ENCODE results near the gene ATP10D.

Gene ATP10D

DNA sequence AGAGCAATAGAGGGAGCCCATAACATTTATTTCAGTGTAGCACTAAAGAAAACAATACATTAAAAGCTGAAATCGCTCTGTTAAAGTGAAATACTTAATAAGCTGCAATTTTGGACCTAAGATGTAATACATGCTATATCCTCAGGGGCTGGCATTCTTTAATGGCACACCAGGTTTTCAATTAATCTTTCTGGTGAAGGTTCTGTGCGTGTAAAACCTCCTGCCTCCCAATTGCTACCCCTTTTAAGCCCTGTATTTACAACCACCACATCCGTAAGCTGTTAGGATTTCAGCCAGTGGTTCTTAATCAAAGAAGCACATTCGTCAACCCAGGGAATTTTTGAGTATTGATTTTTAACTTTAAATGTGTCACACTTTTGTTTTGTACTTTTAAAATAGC is 14.0 kb upstream of the ATP10D start:
- H3K4me3 ChIP-seq (ENCODE audit: low read length) = no peak overlapping the region
- H3K4me1 ChIP-seq (ENCODE audit: control insufficient read depth, insufficient read depth, low read length) = no peaks in the 10 kb centered on the region
- H3K27ac ChIP-seq (ENCODE audit: low read length) = no peak overlapping the region
- WGBS (ENCODE audit: insufficient coverage, insufficient read length) = no CpG with 5 or more reads among the region's 4 CpGs
- H3K27me3 ChIP-seq (ENCODE audit: control insufficient read depth, insufficient read depth, low read length) = no peaks in the 10 kb centered on the region; the same call in 1 of the 2 replicates
- no peak for DNase-seq (ENCODE audit: low read depth, low spot score)
- H3K9me3 ChIP-seq (ENCODE audit: control insufficient read depth, insufficient read depth, low read length) = no peaks in the 10 kb centered on the region
- no peaks in the 10 kb centered on the region for H3K36me3 ChIP-seq (ENCODE audit: control insufficient read depth, insufficient read depth, low read length)

DNA sequence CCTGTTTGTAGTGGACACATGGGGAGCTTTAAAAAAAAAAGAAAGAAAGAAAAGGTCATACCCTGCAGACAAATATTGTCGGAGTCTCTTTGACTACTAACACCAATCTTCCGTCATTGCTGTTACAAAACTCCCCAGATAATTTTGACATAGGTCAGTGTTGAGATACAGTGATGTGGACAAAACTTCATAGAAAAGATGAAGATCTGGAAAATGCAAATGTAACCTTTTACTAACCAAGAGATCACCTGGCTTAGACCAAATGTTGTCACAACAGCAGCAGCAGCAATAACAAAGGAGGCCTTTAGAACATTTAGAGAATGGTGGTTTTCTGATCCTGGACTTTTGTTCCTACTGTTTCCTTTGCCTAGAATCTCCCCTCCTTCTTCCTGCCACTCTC is 13.5 kb upstream of the ATP10D start:
- Histone ChIP-seq H3K4me1 (ENCODE audit: control insufficient read depth, insufficient read depth, low read length) (no peaks in the 10 kb centered on the region), H3K27me3 (ENCODE audit: control insufficient read depth, insufficient read depth, low read length) (no peaks in the 10 kb centered on the region; the same call in 1 of the 2 replicates), H3K4me3 (ENCODE audit: low read length) (no peak overlapping the region), H3K36me3 (ENCODE audit: control insufficient read depth, insufficient read depth, low read length) (no peaks in the 10 kb centered on the region), H3K9me3 (ENCODE audit: control insufficient read depth, insufficient read depth, low read length) (no peaks in the 10 kb centered on the region), H3K27ac (ENCODE audit: low read length) (no peak overlapping the region)
- no peak for DNase-seq (ENCODE audit: low read depth, low spot score)
- WGBS (ENCODE audit: insufficient coverage, insufficient read length) = no CpG with 5 or more reads among the region's 2 CpGs

DNA sequence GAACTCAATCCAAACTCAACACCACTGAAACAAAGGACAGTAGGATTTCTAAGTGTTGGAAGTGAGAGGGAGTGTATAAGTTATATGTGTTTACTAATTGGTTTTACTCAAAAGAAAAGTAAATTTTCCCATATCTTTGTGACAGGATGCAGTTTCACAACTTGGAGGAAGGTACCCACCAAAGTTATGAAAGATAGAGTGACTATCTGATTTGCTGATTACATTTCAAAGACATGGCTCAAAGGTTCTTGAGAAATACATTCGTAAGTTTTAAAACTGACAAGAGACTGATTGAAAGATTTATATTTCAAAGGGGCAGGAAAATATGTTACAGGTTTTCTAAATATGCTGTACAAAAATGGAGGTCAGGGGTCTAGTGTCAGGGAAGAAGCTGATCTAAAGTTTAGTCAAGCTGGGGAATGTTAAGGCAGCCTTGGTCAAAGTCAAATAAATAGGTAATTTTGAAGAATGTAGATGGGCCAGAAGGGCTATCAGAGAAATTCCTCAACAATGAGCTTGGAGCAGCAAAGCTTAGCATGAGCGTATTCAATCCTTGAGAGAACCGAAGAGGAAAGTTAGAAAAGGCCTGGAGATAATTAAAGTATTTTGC is 11.8 kb upstream of the ATP10D start:
- H3K4me3 ChIP-seq (ENCODE audit: low read length) = no peak overlapping the region
- WGBS (ENCODE audit: insufficient coverage, insufficient read length) = no CpG with 5 or more reads among the region's 3 CpGs
- H3K36me3 ChIP-seq (ENCODE audit: control insufficient read depth, insufficient read depth, low read length) = no peaks in the 10 kb centered on the region
- DNase-seq (ENCODE audit: low read depth, low spot score) = no peak
- H3K9me3 ChIP-seq (ENCODE audit: control insufficient read depth, insufficient read depth, low read length) = no peaks in the 10 kb centered on the region
- H3K27ac ChIP-seq (ENCODE audit: low read length) = no peak overlapping the region
- H3K27me3 ChIP-seq (ENCODE audit: control insufficient read depth, insufficient read depth, low read length) = no peaks in the 10 kb centered on the region; the same call in 1 of the 2 replicates
- H3K4me1 ChIP-seq (ENCODE audit: control insufficient read depth, insufficient read depth, low read length) = no peaks in the 10 kb centered on the region

DNA sequence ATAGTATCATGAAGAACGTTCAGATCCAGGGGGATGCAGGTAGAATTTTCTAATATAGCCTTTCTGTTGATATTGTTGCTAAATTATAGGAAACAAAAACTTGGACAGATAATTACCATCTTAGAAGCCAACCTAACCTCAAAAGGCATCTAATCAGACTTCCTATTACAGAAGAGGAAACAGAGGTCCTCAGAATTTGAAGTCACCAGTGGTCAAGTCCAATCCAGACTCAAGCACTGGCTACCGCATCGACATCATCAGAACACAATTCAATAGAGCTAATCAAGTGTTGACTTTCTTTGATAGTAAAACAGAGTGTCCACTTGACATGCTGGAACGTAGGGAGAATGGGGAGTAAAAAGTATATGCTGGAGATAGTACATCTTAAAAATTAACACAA is 10.3 kb upstream of the ATP10D start:
- no CpG with 5 or more reads among the region's 4 CpGs for WGBS (ENCODE audit: insufficient coverage, insufficient read length)
- Histone ChIP-seq H3K9me3 (ENCODE audit: control insufficient read depth, insufficient read depth, low read length) (no peaks in the 10 kb centered on the region), H3K4me3 (ENCODE audit: low read length) (no peak overlapping the region)

DNA sequence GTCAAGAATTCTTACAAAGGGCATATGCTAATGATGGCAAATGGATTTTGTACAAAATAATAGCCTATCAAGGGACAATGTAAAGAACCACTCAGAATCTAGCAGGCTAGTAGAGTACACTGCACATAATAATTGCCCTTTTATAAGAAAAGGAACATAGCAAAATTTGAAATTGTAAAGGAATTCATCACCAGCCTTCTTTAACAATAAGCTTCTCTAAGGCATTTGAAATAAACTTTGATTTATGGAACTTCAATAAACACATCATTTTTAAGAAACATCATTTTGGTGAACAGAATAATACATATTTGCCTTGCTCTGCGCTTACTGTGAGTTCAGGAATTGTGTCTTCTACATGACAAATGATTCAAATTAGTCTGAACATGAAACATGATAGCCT is 9.7 kb upstream of the ATP10D start:
- no peak overlapping the region for H3K4me3 ChIP-seq (ENCODE audit: low read length)
- WGBS (ENCODE audit: insufficient coverage, insufficient read length) = no CpG with 5 or more reads among the region's 1 CpG
- no peak for DNase-seq (ENCODE audit: low read depth, low spot score)

More for the DNA sequence above, 10.3 kb upstream of the ATP10D start:
- H3K27ac ChIP-seq (ENCODE audit: low read length) = no peak overlapping the region
- H3K27me3 ChIP-seq (ENCODE audit: control insufficient read depth, insufficient read depth, low read length) = no peaks in the 10 kb centered on the region; the same call in 1 of the 2 replicates
- no peaks in the 10 kb centered on the region for H3K36me3 ChIP-seq (ENCODE audit: control insufficient read depth, insufficient read depth, low read length)
- DNase-seq (ENCODE audit: low read depth, low spot score) = no peak
- H3K4me1 ChIP-seq (ENCODE audit: control insufficient read depth, insufficient read depth, low read length) = no peaks in the 10 kb centered on the region

GRCh38 chr4:47478804-47479203 is 6.3 kb upstream of the ATP10D start:
- DNase-seq (ENCODE audit: low read depth, low spot score) = no peak
- Histone ChIP-seq H3K36me3 (ENCODE audit: control insufficient read depth, insufficient read depth, low read length) (no peaks in the 10 kb centered on the region), H3K4me1 (ENCODE audit: control insufficient read depth, insufficient read depth, low read length) (no peaks in the 10 kb centered on the region), H3K27me3 (ENCODE audit: control insufficient read depth, insufficient read depth, low read length) (no peaks in the 10 kb centered on the region; the same call in 1 of the 2 replicates), H3K27ac (ENCODE audit: low read length) (no peak overlapping the region), H3K9me3 (ENCODE audit: control insufficient read depth, insufficient read depth, low read length) (no peaks in the 10 kb centered on the region), H3K4me3 (ENCODE audit: low read length) (no peak overlapping the region)
- no CpG with 5 or more reads among the region's 4 CpGs for WGBS (ENCODE audit: insufficient coverage, insufficient read length)

More for the DNA sequence above, 9.7 kb upstream of the ATP10D start:
- Histone ChIP-seq H3K4me1 (ENCODE audit: control insufficient read depth, insufficient read depth, low read length) (no peaks in the 10 kb centered on the region), H3K36me3 (ENCODE audit: control insufficient read depth, insufficient read depth, low read length) (no peaks in the 10 kb centered on the region), H3K9me3 (ENCODE audit: control insufficient read depth, insufficient read depth, low read length) (no peaks in the 10 kb centered on the region), H3K27me3 (ENCODE audit: control insufficient read depth, insufficient read depth, low read length) (no peaks in the 10 kb centered on the region; the same call in 1 of the 2 replicates), H3K27ac (ENCODE audit: low read length) (no peak overlapping the region)

- no peak overlapping the region for H3K4me3 ChIP-seq (ENCODE audit: low read length)
- H3K4me1 ChIP-seq (ENCODE audit: control insufficient read depth, insufficient read depth, low read length) = no peaks in the 10 kb centered on the region
- no CpG with 5 or more reads among the region's 4 CpGs for WGBS (ENCODE audit: insufficient coverage, insufficient read length)
- H3K9me3 ChIP-seq (ENCODE audit: control insufficient read depth, insufficient read depth, low read length) = no peaks in the 10 kb centered on the region
- no peaks in the 10 kb centered on the region for H3K27me3 ChIP-seq (ENCODE audit: control insufficient read depth, insufficient read depth, low read length)
- H3K27ac ChIP-seq (ENCODE audit: low read length) = no peak overlapping the region
- no peak for DNase-seq (ENCODE audit: low read depth, low spot score)
- H3K36me3 ChIP-seq (ENCODE audit: control insufficient read depth, insufficient read depth, low read length) = no peaks in the 10 kb centered on the region
Measured at GRCh38 chr4:47482326-47482725, 2.7 kb upstream of the ATP10D start.

- H3K9me3 ChIP-seq (ENCODE audit: control insufficient read depth, insufficient read depth, low read length) = no peaks in the 10 kb centered on the region
- no CpG with 5 or more reads among the region's 3 CpGs for WGBS (ENCODE audit: insufficient coverage, insufficient read length)
- H3K36me3 ChIP-seq (ENCODE audit: control insufficient read depth, insufficient read depth, low read length) = no peaks in the 10 kb centered on the region
- H3K4me3 ChIP-seq (ENCODE audit: low read length) = no peak overlapping the region
- H3K4me1 ChIP-seq (ENCODE audit: control insufficient read depth, insufficient read depth, low read length) = no peaks in the 10 kb centered on the region
- no peak overlapping the region for H3K27ac ChIP-seq (ENCODE audit: low read length)
- H3K27me3 ChIP-seq (ENCODE audit: control insufficient read depth, insufficient read depth, low read length) = no peaks in the 10 kb centered on the region
- DNase-seq (ENCODE audit: low read depth, low spot score) = no peak
Measured at GRCh38 chr4:47483745-47484144, 1.3 kb upstream of the ATP10D start.

DNA sequence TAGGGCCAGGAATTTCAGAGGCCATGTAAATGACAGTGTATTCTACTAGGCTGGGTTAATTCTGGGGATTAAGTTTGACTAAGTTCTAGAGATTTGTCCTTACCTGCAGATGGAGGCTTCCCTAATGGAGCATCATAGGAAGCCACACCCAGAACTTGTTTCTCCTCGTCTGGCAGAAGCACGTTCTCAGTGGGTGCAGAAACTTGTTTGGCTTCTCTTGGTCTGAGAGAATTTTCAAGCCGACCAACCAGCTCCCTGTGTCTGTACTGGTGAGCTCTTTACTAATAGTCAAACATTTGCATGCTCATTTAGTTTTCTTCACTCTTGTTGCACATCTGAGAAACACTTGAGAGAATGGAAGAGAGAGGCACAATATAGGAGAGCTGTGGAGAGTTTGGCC is 907 bp upstream of the ATP10D start:
- WGBS (ENCODE audit: insufficient coverage, insufficient read length) = no CpG with 5 or more reads among the region's 3 CpGs
- H3K36me3 ChIP-seq (ENCODE audit: control insufficient read depth, insufficient read depth, low read length) = no peaks in the 10 kb centered on the region
- no peak for DNase-seq (ENCODE audit: low read depth, low spot score)
- H3K4me1 ChIP-seq (ENCODE audit: control insufficient read depth, insufficient read depth, low read length) = no peaks in the 10 kb centered on the region
- H3K9me3 ChIP-seq (ENCODE audit: control insufficient read depth, insufficient read depth, low read length) = no peaks in the 10 kb centered on the region
- H3K27me3 ChIP-seq (ENCODE audit: control insufficient read depth, insufficient read depth, low read length) = no peaks in the 10 kb centered on the region
- H3K4me3 ChIP-seq (ENCODE audit: low read length) = no peak overlapping the region
- no peak overlapping the region for H3K27ac ChIP-seq (ENCODE audit: low read length)

DNA sequence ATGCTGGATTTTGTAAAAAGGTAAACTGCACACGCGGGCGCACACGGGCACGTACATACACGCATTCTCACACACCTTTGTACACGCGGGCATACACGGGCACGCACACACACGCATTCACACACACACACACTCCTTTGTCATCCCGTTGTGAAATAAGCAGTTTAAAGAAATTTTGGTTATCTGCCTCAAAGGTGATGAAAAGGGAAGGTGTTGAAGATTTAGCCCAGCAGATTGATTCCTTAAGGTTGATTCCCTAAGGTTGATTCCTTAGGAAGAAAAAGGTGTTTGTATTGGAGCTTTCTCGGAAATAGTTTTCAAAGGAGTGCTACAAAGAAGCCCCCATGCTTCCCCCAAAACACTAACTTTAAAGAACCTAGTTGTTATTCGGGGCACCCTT is 693 bp downstream of the ATP10D start:
- H3K36me3 ChIP-seq (ENCODE audit: control insufficient read depth, insufficient read depth, low read length) = no peaks in the 10 kb centered on the region
- H3K27ac ChIP-seq (ENCODE audit: low read length) = no peak overlapping the region
- H3K27me3 ChIP-seq (ENCODE audit: control insufficient read depth, insufficient read depth, low read length) = no peaks in the 10 kb centered on the region
- no peaks in the 10 kb centered on the region for H3K4me1 ChIP-seq (ENCODE audit: control insufficient read depth, insufficient read depth, low read length)
- H3K4me3 ChIP-seq (ENCODE audit: low read length) = peak overlapping the region; percentile 53; the same call in 1 of the 2 replicates
- DNase-seq (ENCODE audit: low read depth, low spot score) = no peak
- no peaks in the 10 kb centered on the region for H3K9me3 ChIP-seq (ENCODE audit: control insufficient read depth, insufficient read depth, low read length)
- no CpG with 5 or more reads among the region's 14 CpGs for WGBS (ENCODE audit: insufficient coverage, insufficient read length)

- Histone ChIP-seq H3K9me3 (ENCODE audit: control insufficient read depth, insufficient read depth, low read length) (no peaks in the 10 kb centered on the region), H3K27ac (ENCODE audit: low read length) (no peak overlapping the region), H3K4me3 (ENCODE audit: low read length) (no peak overlapping the region), H3K4me1 (ENCODE audit: control insufficient read depth, insufficient read depth, low read length) (no peaks in the 10 kb centered on the region), H3K36me3 (ENCODE audit: control insufficient read depth, insufficient read depth, low read length) (no peaks in the 10 kb centered on the region), H3K27me3 (ENCODE audit: control insufficient read depth, insufficient read depth, low read length) (no peaks in the 10 kb centered on the region)
- no peak for DNase-seq (ENCODE audit: low read depth, low spot score)
- WGBS (ENCODE audit: insufficient coverage, insufficient read length) = no CpG with 5 or more reads among the region's 5 CpGs
Measured at GRCh38 chr4:47486231-47486673, 1.2 kb downstream of the ATP10D start.

Measured in iPS DF 6.9 (cell line).